GM23248 (cell line): Measurements from ENCODE around the gene ZFP82.

Experiments used
- EZH2 ChIP-seq: fragments of 200-600 bp; sonication (generic); IDR thresholded peaks from 2 replicates; pipeline ENCODE4 v1.6.1; 2018; ENCODE audit warnings: antibody characterized with exemption, mild to moderate bottlenecking; ENCODE audit not compliant: insufficient read depth, poor library complexity, severe bottlenecking
- EZH2phosphoT487 ChIP-seq: fragments of 200-600 bp; sonication (generic); IDR thresholded peaks from 2 replicates; pipeline ENCODE4 v1.6.1; 2018; ENCODE audit warnings: antibody characterized with exemption, moderate library complexity, mild to moderate bottlenecking, low read depth; ENCODE audit not compliant: insufficient read depth

- TF ChIP-seq EZH2 (no peak), EZH2phosphoT487 (no peak)
These were observed 22.9 kb upstream of the ZFP82 start for GRCh38 chr19:36441339-36441738.
